ENCODE measurements around the gene NHLRC4.

NHLRC4 gene

DNA sequence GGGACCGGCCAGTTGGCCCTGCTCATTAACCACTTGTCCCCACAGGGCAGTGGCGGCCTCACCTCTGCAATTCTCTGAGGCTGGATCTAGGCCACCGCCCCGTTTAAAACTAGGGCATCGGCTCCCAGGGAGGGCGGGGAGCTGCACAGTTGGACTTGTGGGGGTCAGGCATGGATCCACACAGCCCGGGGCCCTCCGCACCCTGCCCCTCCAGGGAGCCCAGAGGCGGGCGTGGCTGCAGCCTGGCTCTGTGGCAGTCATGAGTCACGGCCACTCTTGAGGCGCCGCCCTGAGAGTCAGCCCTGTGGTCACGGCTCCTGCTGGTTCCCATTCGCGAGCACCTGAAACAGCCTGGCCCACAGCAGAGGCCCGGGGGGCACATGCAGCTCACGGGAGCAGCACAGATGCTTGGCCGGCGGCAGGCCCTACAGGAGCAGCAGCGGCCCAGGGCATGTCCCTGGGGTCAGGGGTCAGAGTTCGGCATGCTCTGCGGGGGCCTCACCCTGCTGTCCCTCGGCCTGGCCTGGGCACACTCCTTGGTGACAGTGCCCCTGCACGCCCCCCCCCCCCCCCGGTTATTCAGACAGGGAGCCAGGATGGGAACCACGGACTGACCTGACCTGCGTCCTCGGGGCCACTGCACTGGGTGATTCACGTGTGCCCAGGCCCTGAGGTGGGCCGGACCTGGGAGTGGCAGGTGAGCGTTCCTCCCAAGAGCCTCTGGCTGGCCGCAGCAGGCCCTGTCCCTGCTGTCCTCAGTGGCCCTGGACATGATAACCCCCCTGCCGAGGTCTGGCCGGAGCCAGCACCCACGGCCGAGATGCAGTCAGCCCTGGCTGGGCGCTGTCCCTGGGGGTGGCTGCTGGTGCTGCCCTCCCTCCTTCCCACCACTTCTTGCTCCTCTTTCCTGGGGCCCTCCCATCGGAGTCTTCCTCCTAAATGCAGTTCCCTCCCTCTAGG is 31.1 kb upstream of the NHLRC4 start:
- H3K36me3 ChIP-seq (ENCODE audit: low read depth) = peaks cover 24% of the 10 kb centered on the region
- TF ChIP-seq, protein P1, sequence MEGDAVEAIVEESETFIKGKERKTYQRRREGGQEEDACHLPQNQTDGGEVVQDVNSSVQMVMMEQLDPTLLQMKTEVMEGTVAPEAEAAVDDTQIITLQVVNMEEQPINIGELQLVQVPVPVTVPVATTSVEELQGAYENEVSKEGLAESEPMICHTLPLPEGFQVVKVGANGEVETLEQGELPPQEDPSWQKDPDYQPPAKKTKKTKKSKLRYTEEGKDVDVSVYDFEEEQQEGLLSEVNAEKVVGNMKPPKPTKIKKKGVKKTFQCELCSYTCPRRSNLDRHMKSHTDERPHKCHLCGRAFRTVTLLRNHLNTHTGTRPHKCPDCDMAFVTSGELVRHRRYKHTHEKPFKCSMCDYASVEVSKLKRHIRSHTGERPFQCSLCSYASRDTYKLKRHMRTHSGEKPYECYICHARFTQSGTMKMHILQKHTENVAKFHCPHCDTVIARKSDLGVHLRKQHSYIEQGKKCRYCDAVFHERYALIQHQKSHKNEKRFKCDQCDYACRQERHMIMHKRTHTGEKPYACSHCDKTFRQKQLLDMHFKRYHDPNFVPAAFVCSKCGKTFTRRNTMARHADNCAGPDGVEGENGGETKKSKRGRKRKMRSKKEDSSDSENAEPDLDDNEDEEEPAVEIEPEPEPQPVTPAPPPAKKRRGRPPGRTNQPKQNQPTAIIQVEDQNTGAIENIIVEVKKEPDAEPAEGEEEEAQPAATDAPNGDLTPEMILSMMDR (IDR thresholded peaks at IDR 0.05; ENCODE audit: poor library complexity, severe bottlenecking) = no peak

DNA sequence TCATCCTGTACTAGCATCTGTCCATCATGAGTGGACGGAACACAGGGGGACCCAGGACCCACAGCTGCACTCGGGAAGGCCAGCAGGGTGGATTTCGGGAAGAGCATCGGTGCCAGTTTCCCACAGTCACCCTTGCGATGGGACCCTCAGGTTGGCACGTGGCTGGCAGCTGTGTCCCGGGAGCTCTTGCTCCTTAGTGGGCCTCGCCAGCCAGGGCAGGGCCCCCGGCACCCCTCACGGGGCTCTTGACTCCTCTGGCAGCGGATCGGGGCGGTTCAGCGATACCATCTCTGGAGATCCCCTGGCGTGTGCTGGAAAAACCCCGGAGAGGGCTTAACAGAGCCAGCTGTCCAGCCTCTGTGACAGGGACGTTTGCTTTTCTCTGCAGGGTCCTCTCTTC is 30.1 kb upstream of the NHLRC4 start:
- Histone ChIP-seq H3K4me3 (ENCODE audit: severe bottlenecking) (no peak overlapping the region), H3K4me1 (ENCODE audit: insufficient read depth, poor library complexity, severe bottlenecking) (peaks cover 8% of the 10 kb centered on the region), H3K27ac (ENCODE audit: poor library complexity, severe bottlenecking) (no peak overlapping the region), H3K27me3 (ENCODE audit: insufficient read depth, poor library complexity, severe bottlenecking) (no peaks in the 10 kb centered on the region), H3K36me3 (ENCODE audit: low read depth) (peaks cover 29% of the 10 kb centered on the region), H3K9me3 (ENCODE audit: severe bottlenecking) (no peaks in the 10 kb centered on the region)
- TF ChIP-seq, protein P1 (IDR thresholded peaks at IDR 0.05; ENCODE audit: poor library complexity, severe bottlenecking) = no peak
- ATAC-seq (ENCODE audit: low read depth) (no peak), DNase-seq (ENCODE audit: low spot score) (no peak)

More for the DNA sequence above, 31.1 kb upstream of the NHLRC4 start:
- Histone ChIP-seq H3K9me3 (ENCODE audit: severe bottlenecking) (no peaks in the 10 kb centered on the region), H3K27me3 (ENCODE audit: insufficient read depth, poor library complexity, severe bottlenecking) (no peaks in the 10 kb centered on the region), H3K4me1 (ENCODE audit: insufficient read depth, poor library complexity, severe bottlenecking) (peaks cover 8% of the 10 kb centered on the region), H3K4me3 (ENCODE audit: severe bottlenecking) (no peak overlapping the region), H3K27ac (ENCODE audit: poor library complexity, severe bottlenecking) (peak overlapping the region; percentile 2)
- DNase-seq (ENCODE audit: low spot score) (no peak), ATAC-seq (ENCODE audit: low read depth) (peak; percentile 92)

DNA sequence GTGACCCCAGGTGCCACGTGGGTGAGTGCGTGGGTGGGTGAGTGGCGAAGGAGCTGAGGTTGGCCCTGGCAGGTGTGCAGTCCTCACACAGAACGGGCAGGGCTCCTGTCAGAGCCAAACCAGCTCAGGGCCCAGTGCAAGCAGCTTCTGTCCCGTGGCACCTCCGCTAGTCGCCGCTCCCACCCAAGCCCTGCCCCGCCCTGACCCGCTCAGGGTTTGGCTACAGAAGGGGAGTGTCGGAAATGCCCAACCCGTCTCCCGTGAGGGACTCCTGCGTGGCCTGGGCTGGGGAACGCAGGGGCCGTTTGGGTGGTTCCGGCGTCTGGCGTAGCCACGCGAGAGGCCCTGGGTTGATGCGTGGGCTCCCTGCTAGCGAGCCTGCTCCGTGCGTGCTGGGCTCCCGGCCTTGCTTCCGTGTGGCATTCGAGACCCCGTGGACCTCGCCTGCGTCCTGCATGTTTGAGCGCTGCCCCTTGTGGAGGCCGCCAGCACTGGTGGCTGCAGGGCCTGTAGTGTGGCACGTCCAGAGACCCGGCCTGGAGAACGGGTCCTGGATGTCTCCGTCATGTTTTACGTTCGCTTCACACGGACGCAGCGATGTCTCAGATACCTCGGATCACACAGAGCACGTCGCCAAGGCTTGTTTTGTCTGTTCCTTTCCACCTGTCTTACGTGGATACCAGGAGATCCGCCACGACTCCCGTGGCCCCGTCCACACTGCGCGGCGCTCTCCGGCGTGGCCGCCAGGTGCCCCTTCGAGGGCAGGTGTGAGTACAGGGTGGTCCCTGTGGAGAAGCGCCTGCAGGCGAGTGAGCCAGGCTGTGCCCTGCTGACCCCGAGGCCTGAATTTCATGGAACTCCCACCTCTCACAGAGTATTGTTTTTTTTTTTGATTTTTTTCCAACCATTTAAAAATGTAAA is 29.1 kb upstream of the NHLRC4 start:
- Histone ChIP-seq H3K27me3 (ENCODE audit: insufficient read depth, poor library complexity, severe bottlenecking) (no peaks in the 10 kb centered on the region), H3K4me3 (ENCODE audit: severe bottlenecking) (no peak overlapping the region), H3K27ac (ENCODE audit: poor library complexity, severe bottlenecking) (no peak overlapping the region), H3K4me1 (ENCODE audit: insufficient read depth, poor library complexity, severe bottlenecking) (peaks cover 8% of the 10 kb centered on the region), H3K9me3 (ENCODE audit: severe bottlenecking) (no peaks in the 10 kb centered on the region), H3K36me3 (ENCODE audit: low read depth) (peaks cover 29% of the 10 kb centered on the region)
- no peak for ATAC-seq (ENCODE audit: low read depth)
- TF ChIP-seq, protein P1 (IDR thresholded peaks at IDR 0.05; ENCODE audit: poor library complexity, severe bottlenecking) = no peak
- DNase-seq (ENCODE audit: low spot score) = no peak

DNA sequence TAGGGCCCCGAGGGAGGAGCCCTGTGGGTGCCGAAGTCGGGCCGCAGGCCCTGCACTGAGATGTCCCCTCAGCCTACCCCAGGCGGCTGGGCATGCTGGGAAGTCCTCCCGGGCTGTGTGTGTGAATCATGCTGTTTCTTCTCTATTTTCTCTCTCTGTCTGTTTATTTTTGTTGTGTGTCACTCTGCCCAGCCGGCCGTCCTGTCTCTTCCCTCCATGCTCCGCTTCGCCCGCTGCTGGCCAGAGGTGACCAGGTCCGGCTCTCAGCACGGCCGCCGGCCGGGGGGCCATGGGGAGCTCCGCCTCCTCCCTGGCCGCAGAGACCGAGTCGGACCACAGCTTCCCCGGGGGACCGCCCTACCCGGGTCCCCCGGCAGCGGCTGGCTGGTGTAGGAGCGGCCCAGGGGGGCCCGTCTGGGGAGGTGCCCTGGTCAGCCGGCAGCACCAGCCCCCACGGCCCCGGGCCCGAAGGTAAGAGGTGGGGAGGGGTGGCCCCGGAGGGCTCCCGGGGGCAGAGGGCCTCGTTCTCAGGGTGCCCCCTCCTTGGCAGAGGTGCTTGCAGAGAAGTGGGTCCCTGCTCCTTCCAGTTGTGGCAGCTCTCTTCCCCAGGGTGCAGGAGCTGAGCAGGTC is 26.8 kb upstream of the NHLRC4 start:
- Histone ChIP-seq H3K9me3 (ENCODE audit: severe bottlenecking) (no peaks in the 10 kb centered on the region), H3K27me3 (ENCODE audit: insufficient read depth, poor library complexity, severe bottlenecking) (no peaks in the 10 kb centered on the region), H3K4me1 (ENCODE audit: insufficient read depth, poor library complexity, severe bottlenecking) (peaks cover 8% of the 10 kb centered on the region), H3K4me3 (ENCODE audit: severe bottlenecking) (no peak overlapping the region), H3K27ac (ENCODE audit: poor library complexity, severe bottlenecking) (no peak overlapping the region), H3K36me3 (ENCODE audit: low read depth) (peaks cover 29% of the 10 kb centered on the region)
- TF ChIP-seq, protein P1 (IDR thresholded peaks at IDR 0.05; ENCODE audit: poor library complexity, severe bottlenecking) = no peak
- ATAC-seq (ENCODE audit: low read depth) (no peak), DNase-seq (ENCODE audit: low spot score) (no peak)
